Measurements from ENCODE around the gene ABTB2.

- TF ChIP-seq CTCF (conservative IDR thresholded peaks at IDR 0.05; ENCODE audit: low read depth in 2 of 2), result no peak
- no peak for TF ChIP-seq EZH2 (IDR thresholded peaks at IDR 0.05; ENCODE audit: low read depth, unreplicated experiment)
- no peak for TF ChIP-seq EZH2phosphoT487 (IDR thresholded peaks at IDR 0.05; ENCODE audit: unreplicated experiment)
- no peak for TF ChIP-seq POLR2AphosphoS5 (IDR thresholded peaks at IDR 0.05; ENCODE audit: low read depth)
- TF ChIP-seq JUNB (IDR thresholded peaks at IDR 0.05; ENCODE audit: unreplicated experiment), result no peak
Observed at GRCh38 chr11:34120651-34121050, 237.2 kb downstream of the ABTB2 start.

Measured in GM23338 (cell line).